Chondrocyte (in vitro differentiated cells): ENCODE data around the gene DUOX1. TPM values are rescaled to one million over a fixed set of nuclear protein-coding genes. Genes with fewer than 3 reads are reported as not detected.

Experiments used
- DNase-seq: peaks from one replicate; pipeline ENCODE4 v3.0.0; 2021; ENCODE audit warnings: mixed read lengths, low spot score
- H3K27ac Mint-ChIP-seq: one replicate; pipeline ENCODE4 v1.8.0; 2021; ENCODE audit warnings: mild to moderate bottlenecking, moderate library complexity, mixed read lengths; ENCODE audit not compliant: unreplicated experiment
- H3K27me3 Mint-ChIP-seq: 2 replicates; pipeline ENCODE4 v1.8.0; 2021; ENCODE audit warnings: low read depth, mixed read lengths
- H3K36me3 Mint-ChIP-seq: 2 replicates; pipeline ENCODE4 v1.8.0; 2021; ENCODE audit warnings: low read depth, mixed read lengths
- H3K4me1 Mint-ChIP-seq: 2 replicates; pipeline ENCODE4 v1.8.0; 2021; ENCODE audit warnings: low read depth, mild to moderate bottlenecking, mixed read lengths
- H3K4me3 Mint-ChIP-seq: one replicate; pipeline ENCODE4 v1.8.0; 2021; ENCODE audit warnings: mild to moderate bottlenecking, moderate library complexity, mixed read lengths; ENCODE audit not compliant: unreplicated experiment
- H3K9me3 Mint-ChIP-seq: 2 replicates; pipeline ENCODE4 v1.8.0; 2021; ENCODE audit warnings: low read depth, mixed read lengths
- total RNA-seq: library from RNA; stranded (reverse); gene quantifications from 3 replicates; pipeline ENCODE4 v1.2.1, GENCODE V29; 2021
- TF ChIP-seq, protein P1 (sequence below): fragments of 200-600 bp; sonication (generic); IDR thresholded peaks from 2 replicates; pipeline ENCODE4 v1.5.0; 2021; ENCODE audit warnings: antibody characterized with exemption, mild to moderate bottlenecking, moderate library complexity

DUOX1 gene
- total RNA-seq, 1 donor from 2014 or later: not detected

DNA sequence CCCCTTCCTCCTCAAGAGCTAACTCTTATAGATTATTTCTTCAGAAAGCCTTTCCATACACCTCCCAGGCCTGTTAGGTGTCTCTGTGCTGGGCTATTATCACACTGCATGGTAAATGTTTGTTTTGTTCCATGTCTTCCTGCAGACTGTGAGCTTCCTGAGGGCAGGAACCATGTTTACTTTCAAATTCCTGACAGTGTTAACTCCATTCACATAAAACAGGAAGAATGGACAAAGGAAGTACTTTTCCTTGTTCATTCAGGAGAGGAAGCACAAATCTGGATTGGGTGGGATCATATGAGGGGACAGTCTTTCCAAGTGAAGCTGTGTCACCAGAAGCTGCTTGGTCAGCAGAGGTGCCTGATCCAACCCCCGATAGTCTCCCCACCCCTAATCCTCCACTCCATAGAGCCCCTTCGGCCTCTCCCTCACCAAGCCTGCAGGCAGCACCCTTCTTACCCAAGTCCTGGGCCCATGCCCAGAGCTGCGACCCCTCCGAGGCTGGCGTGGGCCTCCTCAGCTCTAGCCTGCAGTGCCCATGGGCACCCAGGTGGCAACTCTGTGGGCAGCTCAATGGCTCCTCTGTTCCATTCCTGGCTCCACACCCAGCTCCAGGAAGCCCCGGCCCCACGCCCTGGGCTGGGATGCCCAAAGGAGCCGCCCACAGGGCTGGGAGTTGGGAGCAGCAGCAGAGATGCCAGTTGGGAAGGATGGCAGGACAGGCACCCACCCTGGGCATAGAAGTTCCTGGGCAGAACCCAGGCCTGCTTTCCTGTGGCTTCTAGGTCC lies 51.0 kb downstream of the DUOX1 start:
- DNase-seq: no peak
- Mint-ChIP-seq H3K36me3 (peaks cover 4% of the 10 kb centered on the region), H3K4me3 (no peak overlapping the region), H3K9me3 (no peaks in the 10 kb centered on the region), H3K27ac (no peak overlapping the region), H3K4me1 (peaks cover 9% of the 10 kb centered on the region), H3K27me3 (no peaks in the 10 kb centered on the region)
- TF ChIP-seq, protein P1, sequence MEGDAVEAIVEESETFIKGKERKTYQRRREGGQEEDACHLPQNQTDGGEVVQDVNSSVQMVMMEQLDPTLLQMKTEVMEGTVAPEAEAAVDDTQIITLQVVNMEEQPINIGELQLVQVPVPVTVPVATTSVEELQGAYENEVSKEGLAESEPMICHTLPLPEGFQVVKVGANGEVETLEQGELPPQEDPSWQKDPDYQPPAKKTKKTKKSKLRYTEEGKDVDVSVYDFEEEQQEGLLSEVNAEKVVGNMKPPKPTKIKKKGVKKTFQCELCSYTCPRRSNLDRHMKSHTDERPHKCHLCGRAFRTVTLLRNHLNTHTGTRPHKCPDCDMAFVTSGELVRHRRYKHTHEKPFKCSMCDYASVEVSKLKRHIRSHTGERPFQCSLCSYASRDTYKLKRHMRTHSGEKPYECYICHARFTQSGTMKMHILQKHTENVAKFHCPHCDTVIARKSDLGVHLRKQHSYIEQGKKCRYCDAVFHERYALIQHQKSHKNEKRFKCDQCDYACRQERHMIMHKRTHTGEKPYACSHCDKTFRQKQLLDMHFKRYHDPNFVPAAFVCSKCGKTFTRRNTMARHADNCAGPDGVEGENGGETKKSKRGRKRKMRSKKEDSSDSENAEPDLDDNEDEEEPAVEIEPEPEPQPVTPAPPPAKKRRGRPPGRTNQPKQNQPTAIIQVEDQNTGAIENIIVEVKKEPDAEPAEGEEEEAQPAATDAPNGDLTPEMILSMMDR: no peak

DNA sequence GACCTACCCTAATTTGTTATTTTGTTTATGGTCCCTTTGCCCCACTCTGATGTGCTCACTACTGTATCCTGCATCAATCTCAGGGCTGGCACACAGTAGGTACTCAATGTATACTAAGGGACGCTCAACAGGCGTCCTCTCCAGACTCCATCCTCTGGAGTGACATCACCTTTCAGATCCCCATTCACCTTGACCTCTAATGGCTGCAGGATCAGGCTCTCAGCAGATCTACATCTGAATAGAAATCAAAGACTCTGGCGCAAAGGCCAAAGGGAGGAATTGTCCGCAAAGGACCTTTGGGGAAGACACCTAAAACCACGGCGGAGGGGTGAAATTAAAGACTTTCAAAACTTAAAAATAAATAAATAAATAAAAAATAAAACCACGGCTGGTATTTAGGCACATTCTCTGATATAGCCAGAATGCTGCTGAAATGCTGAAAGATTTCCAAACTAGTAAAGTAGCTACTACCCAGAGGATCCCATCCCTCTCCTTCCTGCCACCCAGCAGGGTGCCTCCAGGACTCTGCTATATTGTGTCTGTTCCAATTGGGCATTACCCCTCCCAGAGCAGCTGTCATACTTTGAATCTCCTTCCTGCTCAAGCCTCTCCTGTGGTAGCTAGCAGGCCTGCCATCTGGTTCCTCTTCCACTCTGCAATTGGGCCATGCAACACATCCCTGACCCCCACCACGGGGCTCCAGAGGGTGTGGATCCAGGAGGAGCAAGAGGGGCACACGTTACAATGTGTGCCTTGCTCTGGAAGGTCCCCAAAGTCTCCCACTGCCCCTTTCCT lies 51.9 kb downstream of the DUOX1 start:
- H3K27ac Mint-ChIP-seq: peak overlapping the region; percentile 66
- DNase-seq: no peak
- no peaks in the 10 kb centered on the region for H3K9me3 Mint-ChIP-seq
- no peaks in the 10 kb centered on the region for H3K27me3 Mint-ChIP-seq
- no peak overlapping the region for H3K4me3 Mint-ChIP-seq
- peaks cover 17% of the 10 kb centered on the region for H3K4me1 Mint-ChIP-seq
- TF ChIP-seq, protein P1: no peak
- H3K36me3 Mint-ChIP-seq: peaks cover 2% of the 10 kb centered on the region

DNA sequence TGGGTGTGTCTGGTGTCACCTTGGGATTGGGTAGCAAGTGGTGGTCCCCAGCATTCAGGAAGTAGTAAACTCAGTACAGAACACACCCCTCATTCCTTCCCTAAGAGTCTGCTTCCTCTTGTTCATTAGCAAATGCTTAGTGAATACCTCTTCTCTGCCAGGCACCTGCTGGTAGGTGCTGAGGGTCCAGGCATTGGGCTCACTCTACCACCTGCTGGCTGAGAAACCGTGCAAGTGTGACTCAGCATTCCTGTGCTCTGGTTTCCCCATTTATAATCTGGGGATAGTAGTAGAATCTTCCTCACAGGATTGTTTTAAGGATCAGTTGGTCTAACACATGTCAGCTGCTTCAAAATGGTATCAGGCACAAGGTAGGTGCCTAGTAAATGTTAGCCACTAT lies 53.2 kb downstream of the DUOX1 start:
- Mint-ChIP-seq H3K27me3 (no peaks in the 10 kb centered on the region), H3K36me3 (no peaks in the 10 kb centered on the region), H3K4me3 (no peak overlapping the region), H3K27ac (no peak overlapping the region), H3K4me1 (peaks cover 23% of the 10 kb centered on the region), H3K9me3 (no peaks in the 10 kb centered on the region)
- TF ChIP-seq, protein P1: no peak
- no peak for DNase-seq

GRCh38 chr15:45183511-45183910 lies 53.7 kb downstream of the DUOX1 start:
- no peak overlapping the region for H3K4me3 Mint-ChIP-seq
- TF ChIP-seq, protein P1: no peak
- no peaks in the 10 kb centered on the region for H3K9me3 Mint-ChIP-seq
- H3K4me1 Mint-ChIP-seq: peaks cover 28% of the 10 kb centered on the region
- no peaks in the 10 kb centered on the region for H3K36me3 Mint-ChIP-seq
- no peak overlapping the region for H3K27ac Mint-ChIP-seq
- no peaks in the 10 kb centered on the region for H3K27me3 Mint-ChIP-seq
- DNase-seq: no peak

GRCh38 chr15:45184562-45185041 lies 54.8 kb downstream of the DUOX1 start:
- H3K4me1 Mint-ChIP-seq: peaks cover 31% of the 10 kb centered on the region
- no peak overlapping the region for H3K4me3 Mint-ChIP-seq
- H3K27me3 Mint-ChIP-seq: no peaks in the 10 kb centered on the region
- no peak overlapping the region for H3K27ac Mint-ChIP-seq
- no peak for DNase-seq
- H3K36me3 Mint-ChIP-seq: no peaks in the 10 kb centered on the region
- TF ChIP-seq, protein P1: no peak
- no peaks in the 10 kb centered on the region for H3K9me3 Mint-ChIP-seq
